ENCODE data around the gene SLC46A1. TPM values are rescaled to one million over a fixed set of nuclear protein-coding genes. Genes with fewer than 3 reads are reported as not detected.

SLC46A1 gene
- total RNA-seq, 2 experiments from 2014 or later = 1.5 to 2.2 TPM

- no peaks in the 10 kb centered on the region for H4K20me1 ChIP-seq (ENCODE audit: insufficient read depth, low read length)
- TF ChIP-seq EZH2phosphoT487 (IDR thresholded peaks at IDR 0.05; ENCODE audit: borderline replicate concordance, low read depth, low read length) (no peak), CTCF (conservative IDR thresholded peaks at IDR 0.05; ENCODE audit: low read length) (no peak)
- intact Hi-C loops (cut with micrococcal nuclease; ENCODE audit: unreplicated experiment) = no loop called here
- no peak overlapping the region for H2AFZ ChIP-seq (ENCODE audit: low read length)
- H3K4me2 ChIP-seq (ENCODE audit: low read length) = no peak overlapping the region
- H3K9me2 ChIP-seq (ENCODE audit: insufficient read depth, low read length) = no peaks in the 10 kb centered on the region
- no peaks in the 10 kb centered on the region for H3K79me2 ChIP-seq (ENCODE audit: insufficient read depth, low read depth, low read length)
- H3K4me1 ChIP-seq (ENCODE audit: insufficient read depth, low read length, poor library complexity, severe bottlenecking) = peaks cover 12% of the 10 kb centered on the region
- DNase-seq (ENCODE audit: low spot score) = no peak
- H3K27ac ChIP-seq (ENCODE audit: low read depth, low read length, poor library complexity, severe bottlenecking) = no peak overlapping the region
- ChIA-PET POLR2A (interaction anchor here (0.9 kb wide), 1 partner anchor 9 kb away, joined by 3 read pairs; no protein-coding TSS in a partner anchor), CTCF (ENCODE audit: unreplicated experiment) (no interaction called here)
- no peak overlapping the region for H3K4me3 ChIP-seq (ENCODE audit: low read depth, low read length, poor library complexity, severe bottlenecking)
- no peaks in the 10 kb centered on the region for H3K9me3 ChIP-seq (ENCODE audit: low read length)
- H3K36me3 ChIP-seq (ENCODE audit: insufficient read depth, low read length) = peaks cover 10% of the 10 kb centered on the region; the same call in 1 of the 2 replicates
- BruUV-seq (replicated peaks) = no TSS peak
Measured at GRCh38 chr17:28367641-28368305, 38.2 kb downstream of the SLC46A1 start.

DNA sequence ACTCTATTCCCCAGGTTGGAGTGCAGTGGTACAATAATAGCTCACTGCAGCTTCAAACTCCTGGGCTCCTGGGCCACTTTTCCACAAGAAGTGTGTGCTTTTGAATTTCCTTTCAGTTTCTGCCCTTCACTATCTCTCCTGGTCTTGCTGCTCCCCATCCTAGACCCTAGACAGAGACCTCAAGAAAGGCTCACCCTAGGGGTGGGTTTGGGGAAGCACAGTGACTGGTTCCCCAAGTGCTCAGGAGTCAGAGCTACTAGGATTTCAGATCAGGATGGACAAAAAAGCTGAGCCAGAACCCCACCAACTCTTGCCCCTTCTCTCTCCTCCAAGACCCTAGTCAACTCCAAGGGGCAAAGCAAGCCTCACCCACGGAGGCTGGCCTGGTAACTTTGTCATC lies 39.4 kb downstream of the SLC46A1 start:
- Histone ChIP-seq H3K9me3 (ENCODE audit: low read length) (no peaks in the 10 kb centered on the region), H3K27ac (ENCODE audit: low read depth, low read length, poor library complexity, severe bottlenecking) (no peak overlapping the region), H3K4me1 (ENCODE audit: insufficient read depth, low read length, poor library complexity, severe bottlenecking) (peaks cover 5% of the 10 kb centered on the region), H2AFZ (ENCODE audit: low read length) (no peak overlapping the region), H3K79me2 (ENCODE audit: insufficient read depth, low read depth, low read length) (no peaks in the 10 kb centered on the region), H4K20me1 (ENCODE audit: insufficient read depth, low read length) (no peaks in the 10 kb centered on the region), H3K4me3 (ENCODE audit: low read depth, low read length, poor library complexity, severe bottlenecking) (no peak overlapping the region), H3K36me3 (ENCODE audit: insufficient read depth, low read length) (peaks cover 19% of the 10 kb centered on the region; the same call in 1 of the 2 replicates), H3K4me2 (ENCODE audit: low read length) (no peak overlapping the region), H3K9me2 (ENCODE audit: insufficient read depth, low read length) (no peaks in the 10 kb centered on the region)
- BruUV-seq (replicated peaks) = no TSS peak
- CTCF ChIA-PET (ENCODE audit: unreplicated experiment) = no interaction called here
- TF ChIP-seq CTCF (conservative IDR thresholded peaks at IDR 0.05; ENCODE audit: low read length) (peak; percentile 53), EZH2phosphoT487 (IDR thresholded peaks at IDR 0.05; ENCODE audit: borderline replicate concordance, low read depth, low read length) (no peak)
- POLR2A ChIA-PET = interaction anchor here (0.9 kb wide), 2 partner anchors 8 kb away, joined by 3 to 6 read pairs; no protein-coding TSS in a partner anchor
- intact Hi-C loops (cut with micrococcal nuclease; ENCODE audit: unreplicated experiment) = no loop called here
- peak; percentile 25 for DNase-seq (ENCODE audit: low spot score)

- H2AFZ ChIP-seq (ENCODE audit: low read length) = no peak overlapping the region
- no TSS peak for BruUV-seq (replicated peaks)
- H3K4me1 ChIP-seq (ENCODE audit: insufficient read depth, low read length, poor library complexity, severe bottlenecking) = no peaks in the 10 kb centered on the region
- H3K9me2 ChIP-seq (ENCODE audit: insufficient read depth, low read length) = no peaks in the 10 kb centered on the region
- DNase-seq (ENCODE audit: low spot score) = no peak
- intact Hi-C loops (cut with micrococcal nuclease; ENCODE audit: unreplicated experiment) = no loop called here
- no peak overlapping the region for H3K4me3 ChIP-seq (ENCODE audit: low read depth, low read length, poor library complexity, severe bottlenecking)
- H3K4me2 ChIP-seq (ENCODE audit: low read length) = no peak overlapping the region
- TF ChIP-seq CTCF (conservative IDR thresholded peaks at IDR 0.05; ENCODE audit: low read length) (no peak), EZH2phosphoT487 (IDR thresholded peaks at IDR 0.05; ENCODE audit: borderline replicate concordance, low read depth, low read length) (no peak)
- H3K9me3 ChIP-seq (ENCODE audit: low read length) = no peaks in the 10 kb centered on the region
- no peaks in the 10 kb centered on the region for H4K20me1 ChIP-seq (ENCODE audit: insufficient read depth, low read length)
- CTCF ChIA-PET (ENCODE audit: unreplicated experiment) = no interaction called here
- POLR2A ChIA-PET = no interaction called here
- H3K79me2 ChIP-seq (ENCODE audit: insufficient read depth, low read depth, low read length) = no peaks in the 10 kb centered on the region
- peaks cover 30% of the 10 kb centered on the region for H3K36me3 ChIP-seq (ENCODE audit: insufficient read depth, low read length)
- H3K27ac ChIP-seq (ENCODE audit: low read depth, low read length, poor library complexity, severe bottlenecking) = no peak overlapping the region
Measured at GRCh38 chr17:28365487-28365886, 40.5 kb downstream of the SLC46A1 start.
